ENCODE results near the gene COL8A2. TPM values are rescaled to one million over a fixed set of nuclear protein-coding genes. Genes with fewer than 3 reads are reported as not detected.
A peak's percentile ranks its signal among the peaks of the same experiment; 100 is the strongest.

COL8A2 gene
- total RNA-seq, 4 donors from 2014 or later, result 1.2 to 5.4 (median 1.7) TPM

- 16% methylated on average over 53 of the region's 59 CpGs; no CpG with 5 or more reads in 1 of the 2 donors for WGBS, 2 donors (ENCODE audit: low coverage in 1 of 2)
- Histone ChIP-seq H3K27me3 (peaks cover 17% of the 10 kb centered on the region), H3K9me3 (no peaks in the 10 kb centered on the region), H3K4me1 (peaks cover 4 to 18% (median 13%) of the 10 kb centered on the region in 4 donors), H3K4me3 (peak within 1 kb of the TSS; percentile 7 to 52 (median 34)), H3K36me3 (no peaks in the 10 kb centered on the region), H3K27ac (peak within 1 kb of the TSS in 2 of 4 donors; percentile 14 to 24)
- no peak for TF ChIP-seq POLR2A (IDR thresholded peaks at IDR 0.05)
- TF ChIP-seq POLR2AphosphoS5 (IDR thresholded peaks at IDR 0.05), result no peak
- TF ChIP-seq, protein P1, sequence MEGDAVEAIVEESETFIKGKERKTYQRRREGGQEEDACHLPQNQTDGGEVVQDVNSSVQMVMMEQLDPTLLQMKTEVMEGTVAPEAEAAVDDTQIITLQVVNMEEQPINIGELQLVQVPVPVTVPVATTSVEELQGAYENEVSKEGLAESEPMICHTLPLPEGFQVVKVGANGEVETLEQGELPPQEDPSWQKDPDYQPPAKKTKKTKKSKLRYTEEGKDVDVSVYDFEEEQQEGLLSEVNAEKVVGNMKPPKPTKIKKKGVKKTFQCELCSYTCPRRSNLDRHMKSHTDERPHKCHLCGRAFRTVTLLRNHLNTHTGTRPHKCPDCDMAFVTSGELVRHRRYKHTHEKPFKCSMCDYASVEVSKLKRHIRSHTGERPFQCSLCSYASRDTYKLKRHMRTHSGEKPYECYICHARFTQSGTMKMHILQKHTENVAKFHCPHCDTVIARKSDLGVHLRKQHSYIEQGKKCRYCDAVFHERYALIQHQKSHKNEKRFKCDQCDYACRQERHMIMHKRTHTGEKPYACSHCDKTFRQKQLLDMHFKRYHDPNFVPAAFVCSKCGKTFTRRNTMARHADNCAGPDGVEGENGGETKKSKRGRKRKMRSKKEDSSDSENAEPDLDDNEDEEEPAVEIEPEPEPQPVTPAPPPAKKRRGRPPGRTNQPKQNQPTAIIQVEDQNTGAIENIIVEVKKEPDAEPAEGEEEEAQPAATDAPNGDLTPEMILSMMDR (IDR thresholded peaks at IDR 0.05), result no peak
- TF ChIP-seq EP300 (IDR thresholded peaks at IDR 0.05; ENCODE audit: low read depth), result no peak
- peak; percentile 31 for DNase-seq
- intact Hi-C loops (cut with DNase I; ENCODE audit: low total_unique reads) (no loop called here), in situ Hi-C loops (cut with MboI; ENCODE audit: low pct_ligation_motif_present in 1 of 4, low pct_unique_long_range_greater_than_20kb in 1 of 4, low sequenced_read_pairs in 3 of 4) (no loop called here)
Measured at GRCh38 chr1:36083635-36084496, 41.2 kb downstream of the COL8A2 start, which contains the start of gene TEKT2. TEKT2 (plus strand) TSS chr1:36084094; CDS start chr1:36084922, 828 bp downstream.

DNA sequence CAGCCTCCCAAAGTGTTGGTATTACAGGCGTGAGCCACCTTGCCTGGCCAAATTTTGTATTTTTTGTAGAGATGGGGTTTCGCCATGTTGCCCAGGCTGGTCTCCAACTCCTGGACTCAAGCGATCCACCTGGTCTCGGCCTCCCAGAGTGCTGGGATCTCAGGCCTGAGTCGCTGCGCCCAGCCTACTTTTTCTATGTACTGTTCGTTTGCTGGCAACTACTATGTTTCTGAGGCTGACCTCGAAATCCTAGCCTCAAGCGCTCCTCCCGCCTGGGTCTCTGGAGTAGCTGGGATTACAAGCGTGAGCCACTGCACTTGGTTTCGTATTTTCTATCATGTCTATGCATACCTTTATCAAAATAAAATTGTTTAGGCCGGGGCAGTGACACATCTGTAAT lies 41.8 kb downstream of the COL8A2 start:
- H3K4me3 ChIP-seq, result no peak overlapping the region
- 73 to 92% methylated on average over 4 to 13 of the region's 13 CpGs for WGBS, 2 donors (ENCODE audit: low coverage in 1 of 2)
- no peak overlapping the region for H3K27ac ChIP-seq
- no peaks in the 10 kb centered on the region for H3K9me3 ChIP-seq
- peaks cover 17% of the 10 kb centered on the region for H3K27me3 ChIP-seq
- intact Hi-C loops (cut with DNase I; ENCODE audit: low total_unique reads) (no loop called here), in situ Hi-C loops (cut with MboI; ENCODE audit: low pct_ligation_motif_present in 1 of 4, low pct_unique_long_range_greater_than_20kb in 1 of 4, low sequenced_read_pairs in 3 of 4) (no loop called here)
- no peak for DNase-seq
- no peak for TF ChIP-seq POLR2A (IDR thresholded peaks at IDR 0.05)
- TF ChIP-seq POLR2AphosphoS5 (IDR thresholded peaks at IDR 0.05), result no peak
- TF ChIP-seq, protein P1 (IDR thresholded peaks at IDR 0.05), result no peak
- TF ChIP-seq EP300 (IDR thresholded peaks at IDR 0.05; ENCODE audit: low read depth), result no peak
- H3K36me3 ChIP-seq, result no peaks in the 10 kb centered on the region
- H3K4me1 ChIP-seq, result peaks cover 2 to 15% (median 11%) of the 10 kb centered on the region in 4 donors

- no peaks in the 10 kb centered on the region for H3K36me3 ChIP-seq
- H3K27me3 ChIP-seq, result peaks cover 17% of the 10 kb centered on the region
- 61% methylated on average over 3 of the region's 3 CpGs; no CpG with 5 or more reads in 1 of the 2 donors for WGBS, 2 donors (ENCODE audit: low coverage in 1 of 2)
- DNase-seq, result no peak
- no peak for TF ChIP-seq POLR2A (IDR thresholded peaks at IDR 0.05)
- TF ChIP-seq EP300 (IDR thresholded peaks at IDR 0.05; ENCODE audit: low read depth), result no peak
- TF ChIP-seq, protein P1 (IDR thresholded peaks at IDR 0.05), result no peak
- TF ChIP-seq POLR2AphosphoS5 (IDR thresholded peaks at IDR 0.05), result no peak
- peaks cover 0 to 13% (median 9%) of the 10 kb centered on the region in 4 donors for H3K4me1 ChIP-seq
- H3K27ac ChIP-seq, result no peak overlapping the region
- in situ Hi-C loops (cut with MboI; ENCODE audit: low pct_ligation_motif_present in 1 of 4, low pct_unique_long_range_greater_than_20kb in 1 of 4, low sequenced_read_pairs in 3 of 4), result no loop called here
- no peaks in the 10 kb centered on the region for H3K9me3 ChIP-seq
- no peak overlapping the region for H3K4me3 ChIP-seq
- intact Hi-C loops (cut with DNase I; ENCODE audit: low total_unique reads), result no loop called here
Measured at GRCh38 chr1:36081926-36082485, 43.0 kb downstream of the COL8A2 start.

DNA sequence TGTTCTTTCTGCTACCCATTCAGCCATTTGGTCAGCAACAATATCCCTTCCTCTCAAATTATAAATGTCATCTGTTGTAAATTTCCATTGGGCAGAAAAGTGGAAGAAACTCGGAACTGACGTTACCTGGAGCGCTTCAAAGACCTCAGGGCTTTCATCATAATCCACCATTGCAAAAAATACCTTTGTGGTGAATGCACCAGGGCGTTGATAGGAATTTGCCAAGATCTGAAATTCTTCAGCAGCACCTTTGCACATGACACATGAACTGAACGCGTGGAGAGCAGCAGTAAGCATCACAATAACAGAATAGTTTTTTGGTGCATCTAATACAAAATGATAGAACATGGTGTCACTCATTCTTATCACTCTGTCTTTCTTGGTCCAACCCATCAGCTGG lies 44.2 kb downstream of the COL8A2 start:
- no peak for TF ChIP-seq POLR2AphosphoS5 (IDR thresholded peaks at IDR 0.05)
- no peak for TF ChIP-seq POLR2A (IDR thresholded peaks at IDR 0.05)
- TF ChIP-seq, protein P1 (IDR thresholded peaks at IDR 0.05), result no peak
- intact Hi-C loops (cut with DNase I; ENCODE audit: low total_unique reads) (no loop called here), in situ Hi-C loops (cut with MboI; ENCODE audit: low pct_ligation_motif_present in 1 of 4, low pct_unique_long_range_greater_than_20kb in 1 of 4, low sequenced_read_pairs in 3 of 4) (no loop called here)
- Histone ChIP-seq H3K9me3 (no peaks in the 10 kb centered on the region), H3K27me3 (peaks cover 17% of the 10 kb centered on the region), H3K4me1 (peaks cover 0 to 13% (median 9%) of the 10 kb centered on the region in 4 donors), H3K36me3 (no peaks in the 10 kb centered on the region), H3K27ac (no peak overlapping the region), H3K4me3 (no peak overlapping the region)
- 86 to 90% methylated on average over 6 of the region's 6 CpGs for WGBS, 2 donors (ENCODE audit: low coverage in 1 of 2)
- DNase-seq, result no peak
